SU-DHL-6 (cell line): ENCODE measurements around the gene YKT6.

ENCODE experiments used
- CTCF ChIP-seq: fragments of 200-600 bp; sonication (generic); IDR thresholded peaks from one replicate; pipeline ENCODE4 v1.5.1; 2017; ENCODE audit warnings: antibody characterized with exemption, mild to moderate bottlenecking, low read length, moderate library complexity; ENCODE audit not compliant: insufficient read depth, poor library complexity, severe bottlenecking
- EZH2phosphoT487 ChIP-seq: fragments of 200-600 bp; sonication (generic), shearing (Covaris generic); conservative IDR thresholded peaks from 2 replicates; pipeline ENCODE4 v1.6.1; 2018; ENCODE audit warnings: mild to moderate bottlenecking, antibody characterized with exemption, low read length, moderate library complexity, mixed read lengths

DNA sequence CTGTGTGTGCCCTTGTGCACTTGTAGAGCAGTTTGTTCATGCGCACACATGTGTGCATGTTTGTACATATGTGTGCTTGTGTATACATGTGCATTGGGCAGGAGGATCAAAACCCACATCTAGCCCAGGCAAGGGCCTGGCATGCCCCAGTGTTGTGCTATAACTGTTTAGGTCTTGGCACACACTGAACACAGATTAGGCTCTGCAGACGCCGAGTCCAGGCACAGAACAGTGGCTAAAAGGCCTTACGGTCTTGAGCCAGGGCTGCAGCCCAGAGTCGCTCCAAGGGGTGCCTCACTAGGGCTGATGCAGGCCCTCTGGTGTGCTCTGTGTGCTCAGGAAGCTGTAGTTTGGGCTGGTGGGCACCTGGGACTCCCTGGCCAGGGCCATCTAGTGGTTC is 55.7 kb downstream of the YKT6 start:
- TF ChIP-seq EZH2phosphoT487 (no peak), CTCF (no peak)
